ENCODE measurements around the gene PCYT2.

The PCYT2 gene

GRCh38 chr17:81925860-81926450 lies 14.8 kb upstream of the PCYT2 start:
- Histone ChIP-seq H3K4me2 (ENCODE audit: insufficient read depth, low read length) (peak overlapping the region; percentile 74), H3K36me3 (ENCODE audit: insufficient read depth, low read length) (peaks cover 21% of the 10 kb centered on the region), H3K27ac (ENCODE audit: low read length) (peak overlapping the region; percentile 72), H2AFZ (ENCODE audit: low read depth, low read length) (no peak overlapping the region), H3K27me3 (ENCODE audit: insufficient read depth, low read length, poor library complexity) (no peaks in the 10 kb centered on the region), H3K4me3 (ENCODE audit: low read depth in 1 of 2, low read length in 2 of 2) (peak overlapping the region; percentile 75 to 90; a peak in 3 of 4 replicates), H3K79me2 (ENCODE audit: insufficient read depth, low read length) (peaks cover 65% of the 10 kb centered on the region), H4K20me1 (ENCODE audit: insufficient read depth, low read length) (peaks cover 53% of the 10 kb centered on the region), H3K9me3 (ENCODE audit: insufficient read depth, low read length, severe bottlenecking) (no peaks in the 10 kb centered on the region), H3K4me1 (ENCODE audit: insufficient read depth, low read length) (peaks cover 47% of the 10 kb centered on the region), H3K9ac (ENCODE audit: low read depth, low read length) (peak overlapping the region; percentile 88)
- DNase-seq (no peak), ATAC-seq (ENCODE audit: insufficient read depth, low read depth) (0 out of 3 replicates have a peak, but pooled peaks have one; percentile 25)
- TF ChIP-seq, protein P1, sequence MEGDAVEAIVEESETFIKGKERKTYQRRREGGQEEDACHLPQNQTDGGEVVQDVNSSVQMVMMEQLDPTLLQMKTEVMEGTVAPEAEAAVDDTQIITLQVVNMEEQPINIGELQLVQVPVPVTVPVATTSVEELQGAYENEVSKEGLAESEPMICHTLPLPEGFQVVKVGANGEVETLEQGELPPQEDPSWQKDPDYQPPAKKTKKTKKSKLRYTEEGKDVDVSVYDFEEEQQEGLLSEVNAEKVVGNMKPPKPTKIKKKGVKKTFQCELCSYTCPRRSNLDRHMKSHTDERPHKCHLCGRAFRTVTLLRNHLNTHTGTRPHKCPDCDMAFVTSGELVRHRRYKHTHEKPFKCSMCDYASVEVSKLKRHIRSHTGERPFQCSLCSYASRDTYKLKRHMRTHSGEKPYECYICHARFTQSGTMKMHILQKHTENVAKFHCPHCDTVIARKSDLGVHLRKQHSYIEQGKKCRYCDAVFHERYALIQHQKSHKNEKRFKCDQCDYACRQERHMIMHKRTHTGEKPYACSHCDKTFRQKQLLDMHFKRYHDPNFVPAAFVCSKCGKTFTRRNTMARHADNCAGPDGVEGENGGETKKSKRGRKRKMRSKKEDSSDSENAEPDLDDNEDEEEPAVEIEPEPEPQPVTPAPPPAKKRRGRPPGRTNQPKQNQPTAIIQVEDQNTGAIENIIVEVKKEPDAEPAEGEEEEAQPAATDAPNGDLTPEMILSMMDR (IDR thresholded peaks at IDR 0.05; ENCODE audit: borderline replicate concordance, extremely low read depth, low read length, poor library complexity, severe bottlenecking), result no peak
- TF ChIP-seq EZH2 (IDR thresholded peaks at IDR 0.05; ENCODE audit: borderline replicate concordance, low read depth, low read length, severe bottlenecking), result no peak

DNA sequence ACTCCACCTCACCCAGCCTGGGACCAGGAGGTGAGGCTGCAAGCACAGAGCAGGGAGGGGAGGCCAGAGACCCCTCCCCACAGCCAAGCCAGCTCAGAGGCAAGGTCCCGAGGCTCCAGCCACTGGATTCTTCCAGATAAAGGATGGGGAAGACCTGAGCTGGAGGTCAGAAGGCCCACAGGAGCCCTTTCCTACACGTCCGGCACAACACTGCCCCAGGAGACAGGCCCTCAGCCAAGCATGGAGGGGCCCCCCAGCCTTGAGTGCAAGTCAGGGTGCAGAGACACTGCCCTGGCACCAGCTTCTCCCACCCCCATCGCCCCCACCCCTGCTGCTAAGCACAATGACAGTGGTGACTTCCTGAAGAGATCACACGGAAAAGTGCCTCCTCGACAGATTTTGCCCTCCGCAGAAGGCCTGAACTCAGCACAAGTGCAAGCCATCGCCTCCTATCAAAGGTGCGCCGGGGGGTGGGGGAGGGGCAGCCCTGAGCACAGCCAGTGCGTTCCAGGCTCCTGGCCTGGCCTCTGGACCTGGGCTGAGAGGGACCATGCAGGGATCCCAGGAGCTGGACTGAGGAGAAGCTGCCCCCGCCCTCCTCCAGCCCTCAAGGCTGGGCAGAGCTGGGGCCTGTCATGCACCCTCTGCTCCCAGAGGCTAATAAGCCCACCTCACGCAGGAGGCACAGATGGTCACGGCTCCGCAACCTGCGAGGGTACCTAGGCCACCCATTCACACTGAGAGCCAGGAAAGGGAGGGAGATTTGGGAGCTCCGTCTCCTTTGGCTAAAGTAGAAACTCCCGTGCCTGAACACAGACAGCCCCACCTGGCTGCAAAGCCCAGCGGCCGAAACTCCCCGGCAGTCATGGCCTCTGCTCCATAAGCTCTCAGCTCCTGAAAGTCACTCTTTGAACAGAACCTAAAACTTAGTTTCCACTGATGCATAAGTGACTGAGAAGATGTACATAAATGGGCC lies 13.6 kb upstream of the PCYT2 start:
- peaks cover 76% of the 10 kb centered on the region for H3K79me2 ChIP-seq (ENCODE audit: insufficient read depth, low read length)

GRCh38 chr17:81923302-81924260 lies 12.4 kb upstream of the PCYT2 start:
- Histone ChIP-seq H3K79me2 (ENCODE audit: insufficient read depth, low read length) (peaks cover 84% of the 10 kb centered on the region), H3K4me1 (ENCODE audit: insufficient read depth, low read length) (peaks cover 48% of the 10 kb centered on the region), H3K9me3 (ENCODE audit: insufficient read depth, low read length, severe bottlenecking) (no peaks in the 10 kb centered on the region), H3K4me3 (ENCODE audit: low read depth in 1 of 2, low read length in 2 of 2) (no peak overlapping the region), H3K36me3 (ENCODE audit: insufficient read depth, low read length) (peaks cover 42% of the 10 kb centered on the region), H4K20me1 (ENCODE audit: insufficient read depth, low read length) (peaks cover 72% of the 10 kb centered on the region), H3K9ac (ENCODE audit: low read depth, low read length) (no peak overlapping the region; the same call in 1 of the 2 replicates), H3K4me2 (ENCODE audit: insufficient read depth, low read length) (no peak overlapping the region), H3K27me3 (ENCODE audit: insufficient read depth, low read length, poor library complexity) (no peaks in the 10 kb centered on the region), H2AFZ (ENCODE audit: low read depth, low read length) (no peak overlapping the region), H3K27ac (ENCODE audit: low read length) (no peak overlapping the region)
- ATAC-seq (ENCODE audit: insufficient read depth, low read depth) (no peak), DNase-seq (no peak)
- no peak for TF ChIP-seq EZH2 (IDR thresholded peaks at IDR 0.05; ENCODE audit: borderline replicate concordance, low read depth, low read length, severe bottlenecking)
- TF ChIP-seq, protein P1 (IDR thresholded peaks at IDR 0.05; ENCODE audit: borderline replicate concordance, extremely low read depth, low read length, poor library complexity, severe bottlenecking), result no peak

More for the DNA sequence above, 13.6 kb upstream of the PCYT2 start:
- peaks cover 32% of the 10 kb centered on the region for H3K36me3 ChIP-seq (ENCODE audit: insufficient read depth, low read length)
- H4K20me1 ChIP-seq (ENCODE audit: insufficient read depth, low read length), result peaks cover 63% of the 10 kb centered on the region
- no peak overlapping the region for H3K27ac ChIP-seq (ENCODE audit: low read length)
- no peaks in the 10 kb centered on the region for H3K27me3 ChIP-seq (ENCODE audit: insufficient read depth, low read length, poor library complexity)
- no peak overlapping the region; a peak in 1 of 4 replicates for H3K4me3 ChIP-seq (ENCODE audit: low read depth in 1 of 2, low read length in 2 of 2)
- H2AFZ ChIP-seq (ENCODE audit: low read depth, low read length), result no peak overlapping the region
- no peak for ATAC-seq (ENCODE audit: insufficient read depth, low read depth)
- H3K9me3 ChIP-seq (ENCODE audit: insufficient read depth, low read length, severe bottlenecking), result no peaks in the 10 kb centered on the region
- H3K4me2 ChIP-seq (ENCODE audit: insufficient read depth, low read length), result peak overlapping the region; percentile 39
- no peak for TF ChIP-seq EZH2 (IDR thresholded peaks at IDR 0.05; ENCODE audit: borderline replicate concordance, low read depth, low read length, severe bottlenecking)
- TF ChIP-seq, protein P1 (IDR thresholded peaks at IDR 0.05; ENCODE audit: borderline replicate concordance, extremely low read depth, low read length, poor library complexity, severe bottlenecking), result no peak
- no peak for DNase-seq
- peaks cover 47% of the 10 kb centered on the region for H3K4me1 ChIP-seq (ENCODE audit: insufficient read depth, low read length)
- peak overlapping the region; percentile 13; the same call in 1 of the 2 replicates for H3K9ac ChIP-seq (ENCODE audit: low read depth, low read length)

Measured in DND-41 (cell line).